ENCODE measurements around the gene TAS2R41.

TAS2R41 gene

GRCh38 chr7:143504215-143504936 is 26.7 kb downstream of the TAS2R41 start:
- H3K27ac ChIP-seq (ENCODE audit: extremely low read depth, low read depth, low read length), result no peak overlapping the region
- H3K9me3 ChIP-seq (ENCODE audit: control insufficient read depth, insufficient read depth, low read depth, low read length), result no peaks in the 10 kb centered on the region
- no peak overlapping the region for H3K4me3 ChIP-seq (ENCODE audit: low read depth, low read length)
- H3K36me3 ChIP-seq (ENCODE audit: control insufficient read depth in 2 of 2, insufficient read depth in 1 of 2, low read length in 2 of 2), result no peaks in the 10 kb centered on the region
- no peaks in the 10 kb centered on the region for H3K4me1 ChIP-seq (ENCODE audit: control insufficient read depth, insufficient read depth, low read length)
- TF ChIP-seq ZNF610 (tag by site-specific recombination; IDR thresholded peaks at IDR 0.05; ENCODE audit: borderline replicate concordance) (no peak), REPIN1 (tag by site-specific recombination; IDR thresholded peaks at IDR 0.05; ENCODE audit: low read depth) (no peak), HOXC10 (CRISPR knock-in tag; IDR thresholded peaks at IDR 0.05) (no peak)
- POLR2A ChIA-PET, result no interaction called here
- CTCF ChIA-PET, result interaction anchor here (0.6 to 1.2 kb wide), 6 partner anchors 13 to 293 kb away, joined by 3 to 4 read pairs (median 4); no protein-coding TSS in a partner anchor

GRCh38 chr7:143504937-143505297 is 27.2 kb downstream of the TAS2R41 start:
- TF ChIP-seq ZNF311 (tag by site-specific recombination; IDR thresholded peaks at IDR 0.05; ENCODE audit: borderline replicate concordance), result no peak
- no peak for TF ChIP-seq ZNF157 (tag by site-specific recombination; IDR thresholded peaks at IDR 0.05)
- no peak for TF ChIP-seq ZNF239 (tag by site-specific recombination; IDR thresholded peaks at IDR 0.05)
- TF ChIP-seq ZNF214 (tag by site-specific recombination; IDR thresholded peaks at IDR 0.05; ENCODE audit: borderline replicate concordance), result no peak
- no peak for TF ChIP-seq ZBTB8A (tag by site-specific recombination; IDR thresholded peaks at IDR 0.05)
- TF ChIP-seq ZNF580 (tag by site-specific recombination; IDR thresholded peaks at IDR 0.05), result no peak
- TF ChIP-seq ZNF302 (tag by site-specific recombination; IDR thresholded peaks at IDR 0.05; ENCODE audit: low read depth), result no peak
- TF ChIP-seq SCRT1 (tag by site-specific recombination; IDR thresholded peaks at IDR 0.05; ENCODE audit: borderline replicate concordance), result no peak
- no peak for TF ChIP-seq ELK4 (IDR thresholded peaks at IDR 0.05; ENCODE audit: borderline replicate concordance, low read depth, low read length)
- TF ChIP-seq ZNF776 (tag by site-specific recombination; IDR thresholded peaks at IDR 0.05; ENCODE audit: borderline replicate concordance), result no peak
- no peak for TF ChIP-seq ZNF174 (tag by site-specific recombination; IDR thresholded peaks at IDR 0.05)
- no peak for TF ChIP-seq GLI2 (tag by site-specific recombination; IDR thresholded peaks at IDR 0.05; ENCODE audit: borderline replicate concordance, low read depth)
- no peak for TF ChIP-seq ZNF423 (tag by site-specific recombination; IDR thresholded peaks at IDR 0.05)
- no peak for TF ChIP-seq ZNF610 (tag by site-specific recombination; IDR thresholded peaks at IDR 0.05; ENCODE audit: borderline replicate concordance)
- no peak for TF ChIP-seq ZNF513 (tag by site-specific recombination; IDR thresholded peaks at IDR 0.05)
- TF ChIP-seq ZNF561 (tag by site-specific recombination; IDR thresholded peaks at IDR 0.05; ENCODE audit: borderline replicate concordance), result no peak
- no peak overlapping the region for H3K27ac ChIP-seq (ENCODE audit: extremely low read depth, low read depth, low read length)
- no peaks in the 10 kb centered on the region for H3K4me1 ChIP-seq (ENCODE audit: control insufficient read depth, insufficient read depth, low read length)
- no peaks in the 10 kb centered on the region for H3K36me3 ChIP-seq (ENCODE audit: control insufficient read depth in 2 of 2, insufficient read depth in 1 of 2, low read length in 2 of 2)
- no peaks in the 10 kb centered on the region for H3K9me3 ChIP-seq (ENCODE audit: control insufficient read depth, insufficient read depth, low read depth, low read length)
- no peak overlapping the region for H3K4me3 ChIP-seq (ENCODE audit: low read depth, low read length)
- ChIA-PET CTCF (interaction anchor here (0.6 to 1.2 kb wide), 7 partner anchors 13 to 294 kb away, joined by 3 to 4 read pairs (median 3); no protein-coding TSS in a partner anchor), POLR2A (no interaction called here)

GRCh38 chr7:143505838-143506237 is 28.2 kb downstream of the TAS2R41 start:
- no peak for TF ChIP-seq ZNF558 (tag by site-specific recombination; IDR thresholded peaks at IDR 0.05)
- TF ChIP-seq ZNF266 (tag by site-specific recombination; IDR thresholded peaks at IDR 0.05; ENCODE audit: low read depth), result no peak
- TF ChIP-seq ZBTB1 (tag by site-specific recombination; IDR thresholded peaks at IDR 0.05), result no peak
- no peak for TF ChIP-seq ZXDB (tag by site-specific recombination; IDR thresholded peaks at IDR 0.05)
- TF ChIP-seq ZNF148 (tag by site-specific recombination; IDR thresholded peaks at IDR 0.05; ENCODE audit: borderline replicate concordance), result no peak
- no peak for TF ChIP-seq ZNF677 (tag by site-specific recombination; IDR thresholded peaks at IDR 0.05)
- Histone ChIP-seq H3K4me3 (ENCODE audit: low read depth, low read length) (no peak overlapping the region), H3K4me1 (ENCODE audit: control insufficient read depth, insufficient read depth, low read length) (no peaks in the 10 kb centered on the region), H3K9me3 (ENCODE audit: control insufficient read depth, insufficient read depth, low read depth, low read length) (no peaks in the 10 kb centered on the region), H3K36me3 (ENCODE audit: control insufficient read depth in 2 of 2, insufficient read depth in 1 of 2, low read length in 2 of 2) (no peaks in the 10 kb centered on the region), H3K27ac (ENCODE audit: extremely low read depth, low read depth, low read length) (no peak overlapping the region)
- ChIA-PET POLR2A (no interaction called here), CTCF (interaction anchor here (0.6 kb wide), 1 partner anchor 11 kb away, joined by 5 read pairs; no protein-coding TSS in a partner anchor)
